Naive thymus-derived CD8-positive, alpha-beta T cell (primary cell): Measurements from ENCODE around the gene TAF6. TPM values are rescaled to one million over a fixed set of nuclear protein-coding genes. Genes with fewer than 3 reads are reported as not detected.

Experiments used
- ATAC-seq, 2 donors: fragments of 150-1000 bp; cut with Tn5 transposase in 1 of 2; sonication (Bioruptor Pico), chemical (Tn5 transposase) in 1 of 2; 1 replicate in 1 of 2; 2 replicates in 1 of 2; pipeline ENCODE4 v1.10.0; 2021; ENCODE audit warnings: mild to moderate bottlenecking in 2 of 2, moderate library complexity in 2 of 2
- POLR2A ChIA-PET: fragments of 350-600 bp; sonication (Branson Sonifier 250); formaldehyde crosslinking; loops from one replicate; lab custom pipeline; 2021; ENCODE audit warnings: antibody characterized with exemption; lab: Charles Lee
- DNase-seq, 10 donors: peaks; one replicate each; pipeline versions ENCODE4 v3.0.0 to v3.0.0-alpha.2; 2020 to 2022
- H3K27ac Mint-ChIP-seq, 10 donors: one replicate each; pipeline ENCODE4 v1.8.0; 2020 to 2022; ENCODE audit warnings: mild to moderate bottlenecking in 10 of 10, mixed read lengths in 10 of 10, moderate library complexity in 4 of 10, inconsistent platforms in 1 of 10
- H3K27me3 Mint-ChIP-seq, 5 donors: one replicate each; pipeline ENCODE4 v1.8.0; 2021 to 2022; ENCODE audit warnings: mixed read lengths in 5 of 5
- H3K36me3 Mint-ChIP-seq, 3 donors: one replicate each; pipeline ENCODE4 v1.8.0; 2020 to 2022; ENCODE audit warnings: mixed read lengths in 3 of 3, mild to moderate bottlenecking in 2 of 3, inconsistent platforms in 1 of 3
- H3K4me1 Mint-ChIP-seq, 4 donors: one replicate each; pipeline ENCODE4 v1.8.0; 2021 to 2022; ENCODE audit warnings: mixed read lengths in 4 of 4
- H3K4me3 Mint-ChIP-seq, 10 donors: one replicate each; pipeline ENCODE4 v1.8.0; 2020 to 2022; ENCODE audit warnings: mild to moderate bottlenecking in 10 of 10, mixed read lengths in 10 of 10, moderate library complexity in 6 of 10, inconsistent platforms in 1 of 10
- H3K9me3 Mint-ChIP-seq, 9 donors: one replicate each; pipeline ENCODE4 v1.8.0; 2020 to 2022; ENCODE audit warnings: mixed read lengths in 9 of 9, mild to moderate bottlenecking in 3 of 9, inconsistent platforms in 1 of 9, moderate library complexity in 1 of 9
- polyA plus RNA-seq, 3 donors: library from polyadenylated mRNA; unstranded; fragments of 300-500 nt; fragmentation: Illumina TruSeq; gene quantifications; one replicate each; pipeline ENCODE4 v1.2.3, GENCODE V29; 2021
- total RNA-seq, 8 experiments: library from RNA in 2 of 8; stranded (reverse) in 2 of 8; gene quantifications; one replicate each; pipeline ENCODE4 v1.2.3 and lab custom pipeline; 2021 to 2026

The TAF6 gene
- total and polyA plus RNA-seq, 5 experiments from 2014 or later, result 21.3 to 68.7 (median 39.0) TPM

DNA sequence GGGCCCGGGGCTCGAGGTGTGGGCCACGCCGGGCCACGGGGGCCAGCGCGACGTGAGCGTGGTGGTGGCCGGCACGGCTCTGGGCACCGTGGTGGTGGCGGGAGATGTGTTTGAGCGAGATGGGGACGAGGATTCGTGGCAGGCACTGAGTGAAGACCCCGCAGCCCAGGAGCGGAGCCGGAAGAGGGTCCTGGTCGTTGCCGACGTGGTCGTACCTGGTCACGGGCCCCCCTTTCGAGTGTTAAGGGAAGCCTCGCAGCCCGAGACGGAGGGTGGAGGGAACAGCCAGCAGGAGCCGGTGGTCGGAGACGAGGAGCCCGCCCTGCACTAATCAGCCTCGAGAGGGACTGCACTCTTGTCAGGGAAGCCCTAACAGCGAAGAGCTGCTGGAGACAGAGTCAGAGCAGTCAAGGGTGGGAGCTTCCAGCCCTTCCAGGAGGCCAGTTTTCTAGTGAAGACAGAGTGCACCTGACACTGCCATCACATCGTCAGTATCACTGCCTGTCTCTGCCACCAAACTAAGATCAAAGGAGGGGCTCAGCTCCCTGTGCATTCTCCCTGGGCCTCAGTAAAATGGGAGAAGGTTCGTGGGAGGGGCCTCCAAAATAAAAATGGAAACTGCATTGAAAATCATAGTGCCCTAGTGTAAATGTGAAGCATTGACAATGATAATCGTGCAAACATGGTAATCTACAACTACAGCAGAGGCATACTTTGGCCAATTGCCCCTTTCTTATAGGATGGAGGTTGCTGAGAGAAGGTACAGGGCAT is 8.9 kb upstream of the TAF6 start:
- DNase-seq, result peak in 4 of 10 donors; percentile 11 to 38 (median 32)
- no peaks in the 10 kb centered on the region for H3K27me3 Mint-ChIP-seq
- peaks cover 19 to 52% (median 50%) of the 10 kb centered on the region in 4 donors for H3K4me1 Mint-ChIP-seq
- peak overlapping the region; percentile 73 to 99 (median 83) for H3K4me3 Mint-ChIP-seq
- peaks cover 0 to 2% (median 0%) of the 10 kb centered on the region in 3 donors for H3K36me3 Mint-ChIP-seq
- peak overlapping the region in 9 of 10 donors; percentile 50 to 90 (median 85) for H3K27ac Mint-ChIP-seq
- H3K9me3 Mint-ChIP-seq, result no peaks in the 10 kb centered on the region
- peak; percentile 9 to 11 for ATAC-seq
- POLR2A ChIA-PET, result interaction anchor here (0.6 to 15.9 kb wide), 14 partner anchors 8 to 302 kb away, joined by 3 to 252 read pairs (median 4); partner anchors contain the start of genes AP4M1, COPS6, GPC2 and LAMTOR4

DNA sequence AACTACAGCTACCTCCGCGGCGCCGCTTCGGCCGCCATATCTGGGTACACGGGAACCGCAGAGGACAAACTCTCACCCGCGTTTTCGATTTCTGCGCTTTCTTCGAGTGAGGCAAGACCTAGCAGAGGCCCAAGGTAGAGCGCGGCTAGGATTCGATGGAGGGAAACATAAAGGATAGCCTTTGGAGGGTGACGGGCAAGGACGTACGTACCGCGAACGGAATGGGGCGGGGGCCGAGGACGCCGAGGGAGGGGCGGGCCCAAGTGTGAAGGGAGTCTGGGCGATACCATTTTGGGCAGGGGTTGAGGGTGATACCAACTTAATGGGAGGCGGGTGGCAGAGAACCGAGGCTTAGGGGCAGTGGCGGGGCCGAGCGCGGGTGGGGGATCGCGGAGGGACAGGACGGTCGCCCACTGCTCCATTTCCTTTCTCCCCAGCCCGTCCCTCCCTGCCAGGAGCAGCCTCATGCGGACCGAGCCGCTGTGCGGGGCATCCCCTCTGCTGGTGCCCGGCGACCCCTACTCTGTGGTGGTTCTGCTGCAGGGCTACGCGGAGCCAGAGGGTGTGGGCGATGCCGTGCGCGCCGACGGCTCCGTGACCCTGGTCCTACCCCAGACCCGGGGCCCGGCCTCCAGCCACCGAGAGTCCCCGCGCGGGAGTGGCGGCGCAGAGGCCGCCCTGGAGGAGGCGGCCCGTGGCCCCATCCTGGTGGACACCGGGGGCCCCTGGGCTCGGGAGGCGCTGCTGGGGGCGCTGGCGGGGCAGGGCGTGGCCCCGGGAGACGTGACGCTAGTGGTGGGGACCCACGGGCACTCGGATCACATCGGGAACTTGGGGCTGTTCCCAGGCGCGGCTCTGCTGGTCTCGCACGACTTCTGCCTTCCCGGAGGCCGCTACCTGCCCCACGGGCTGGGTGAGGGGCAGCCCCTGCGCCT is 8.0 kb upstream of the TAF6 start, which contains the start of gene MBLAC1:
TSS of gene MBLAC1 (plus strand) at position 37 of the 935 bp plus-strand sequence. CDS start at position 466, 429 bp downstream.
- Mint-ChIP-seq H3K9me3 (no peaks in the 10 kb centered on the region), H3K27ac (peak within 1 kb of the TSS; percentile 99 to 100 (median 100)), H3K36me3 (peaks cover 0 to 5% (median 0%) of the 10 kb centered on the region in 3 donors), H3K27me3 (no peaks in the 10 kb centered on the region), H3K4me1 (peaks cover 14 to 49% (median 45%) of the 10 kb centered on the region in 4 donors), H3K4me3 (peak within 1 kb of the TSS; percentile 97 to 100 (median 99))
- peak; percentile 84 to 98 (median 91) for DNase-seq
- ATAC-seq, result peak; percentile 75 to 77
- POLR2A ChIA-PET, result interaction anchor here (0.6 to 15.9 kb wide), 31 partner anchors 7 to 310 kb away, joined by 3 to 252 read pairs (median 5); partner anchors contain the start of genes AP4M1, COPS6, GAL3ST4 and GPC2

DNA sequence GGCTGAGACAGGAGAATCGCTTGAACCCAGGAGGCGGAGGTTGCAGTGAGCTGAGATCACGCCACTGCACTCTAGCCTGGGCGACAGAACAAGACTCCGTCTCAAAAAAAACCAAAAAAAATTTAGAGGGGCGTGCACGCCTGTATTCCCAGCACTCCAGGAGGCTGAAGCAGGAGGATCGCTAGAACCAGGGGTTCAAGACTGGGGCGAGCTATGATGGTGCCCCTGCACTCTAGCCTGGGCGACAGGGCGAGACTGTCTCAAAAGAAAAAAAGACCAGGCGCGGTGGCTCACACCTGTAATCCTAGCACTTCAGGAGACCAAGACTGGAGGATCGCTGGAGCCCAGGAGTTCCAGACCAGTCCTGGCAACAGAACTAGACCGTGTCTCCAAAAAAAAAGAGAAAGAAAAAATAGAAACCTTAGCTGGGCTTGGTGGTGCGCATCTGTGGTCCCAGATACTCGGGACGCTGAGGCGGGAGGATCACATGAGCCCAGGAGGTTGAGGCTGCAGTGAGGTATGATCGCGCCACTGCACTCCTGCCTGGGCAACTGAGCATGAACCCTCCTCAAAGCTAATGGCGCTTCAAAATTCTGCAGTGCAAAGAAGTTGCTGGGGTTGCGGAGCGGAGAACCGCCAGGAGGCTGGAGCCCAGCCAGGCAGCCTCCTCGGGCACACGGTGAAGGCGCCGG is 7.2 kb upstream of the TAF6 start:
- no peaks in the 10 kb centered on the region for H3K9me3 Mint-ChIP-seq
- DNase-seq, result peak in 1 of 10 donors; percentile 6

DNA sequence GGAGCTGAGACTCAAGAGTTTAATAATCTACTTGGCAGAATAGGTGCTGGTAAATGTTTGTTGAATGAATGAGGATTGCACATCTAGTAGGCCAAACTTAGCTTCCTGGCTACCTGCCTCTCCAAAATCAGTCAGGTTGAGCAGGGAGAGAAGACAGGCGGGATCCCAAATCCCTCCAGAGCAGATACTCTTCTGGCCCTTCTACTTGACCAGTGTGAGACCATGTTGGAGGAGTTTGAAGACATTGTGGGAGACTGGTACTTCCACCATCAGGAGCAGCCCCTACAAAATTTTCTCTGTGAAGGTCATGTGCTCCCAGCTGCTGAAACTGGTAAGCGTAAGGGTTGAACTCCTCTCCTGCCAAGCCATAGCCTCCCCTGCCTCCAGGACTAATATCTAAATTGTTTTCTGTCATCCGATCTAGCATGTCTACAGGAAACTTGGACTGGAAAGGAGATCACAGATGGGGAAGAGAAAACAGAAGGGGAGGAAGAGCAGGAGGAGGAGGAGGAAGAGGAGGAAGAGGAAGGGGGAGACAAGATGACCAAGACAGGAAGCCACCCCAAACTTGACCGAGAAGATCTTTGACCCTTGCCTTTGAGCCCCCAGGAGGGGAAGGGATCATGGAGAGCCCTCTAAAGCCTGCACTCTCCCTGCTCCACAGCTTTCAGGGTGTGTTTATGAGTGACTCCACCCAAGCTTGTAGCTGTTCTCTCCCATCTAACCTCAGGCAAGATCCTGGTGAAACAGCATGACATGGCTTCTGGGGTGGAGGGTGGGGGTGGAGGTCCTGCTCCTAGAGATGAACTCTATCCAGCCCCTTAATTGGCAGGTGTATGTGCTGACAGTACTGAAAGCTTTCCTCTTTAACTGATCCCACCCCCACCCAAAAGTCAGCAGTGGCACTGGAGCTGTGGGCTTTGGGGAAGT is 5.4 kb upstream of the TAF6 start:
- ATAC-seq (no peak), DNase-seq (no peak)
- Mint-ChIP-seq H3K27me3 (no peaks in the 10 kb centered on the region), H3K9me3 (no peaks in the 10 kb centered on the region), H3K27ac (peak overlapping the region in 9 of 10 donors; percentile 30 to 100 (median 74)), H3K4me3 (peak overlapping the region in 9 of 10 donors; percentile 43 to 99 (median 98)), H3K36me3 (peaks cover 0 to 5% (median 0%) of the 10 kb centered on the region in 3 donors), H3K4me1 (peaks cover 19 to 58% (median 48%) of the 10 kb centered on the region in 4 donors)
- POLR2A ChIA-PET, result interaction anchor here (0.6 to 15.9 kb wide), 12 partner anchors 10 to 304 kb away, joined by 3 to 252 read pairs (median 4); partner anchors contain the start of genes AP4M1, COPS6, LAMTOR4 and MCM7

More for the DNA sequence above, 7.2 kb upstream of the TAF6 start:
- ATAC-seq, result peak in 1 of 2 donors; percentile 1
- Mint-ChIP-seq H3K27ac (peak overlapping the region; percentile 99 to 100 (median 100)), H3K36me3 (peaks cover 0 to 5% (median 0%) of the 10 kb centered on the region in 3 donors), H3K4me3 (peak overlapping the region; percentile 97 to 100 (median 99)), H3K4me1 (peaks cover 13 to 50% (median 44%) of the 10 kb centered on the region in 4 donors), H3K27me3 (no peaks in the 10 kb centered on the region)
- POLR2A ChIA-PET, result interaction anchor here (0.6 to 15.9 kb wide), 29 partner anchors 8 to 311 kb away, joined by 3 to 252 read pairs (median 4); partner anchors contain the start of genes AP4M1, COPS6, GAL3ST4 and GPC2

DNA sequence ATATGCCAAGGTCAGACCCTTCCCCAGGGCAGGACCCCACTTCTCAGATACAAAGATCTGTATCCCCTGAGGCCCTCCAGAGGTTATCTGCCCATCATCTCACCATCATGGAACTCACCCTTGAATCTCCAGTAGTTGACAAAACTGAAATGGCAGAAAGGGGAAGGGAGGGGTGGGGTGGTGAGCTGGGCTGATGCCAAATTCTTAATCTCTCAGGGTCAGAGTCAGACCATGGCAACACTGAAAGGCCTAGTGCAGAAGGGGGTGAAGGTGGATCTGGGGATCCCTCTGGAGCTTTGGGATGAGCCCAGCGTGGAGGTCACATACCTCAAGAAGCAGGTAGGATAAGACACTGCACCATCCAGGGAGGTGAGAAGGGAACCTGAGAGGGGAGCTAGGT is 3.4 kb upstream of the TAF6 start:
- no peak for ATAC-seq
- H3K27me3 Mint-ChIP-seq, result no peaks in the 10 kb centered on the region
- peak overlapping the region in 2 of 10 donors; percentile 19 to 67 for H3K4me3 Mint-ChIP-seq
- H3K27ac Mint-ChIP-seq, result peak overlapping the region in 6 of 10 donors; percentile 25 to 79 (median 74)
- peaks cover 17 to 63% (median 50%) of the 10 kb centered on the region in 4 donors for H3K4me1 Mint-ChIP-seq
- H3K36me3 Mint-ChIP-seq, result peaks cover 0 to 5% (median 0%) of the 10 kb centered on the region in 3 donors
- H3K9me3 Mint-ChIP-seq, result no peaks in the 10 kb centered on the region
- POLR2A ChIA-PET, result interaction anchor here (0.6 to 15.9 kb wide), 3 partner anchors 12 to 98 kb away, joined by 4 to 252 read pairs (median 4); partner anchors contain the start of genes AP4M1 and MCM7
- no peak for DNase-seq

DNA sequence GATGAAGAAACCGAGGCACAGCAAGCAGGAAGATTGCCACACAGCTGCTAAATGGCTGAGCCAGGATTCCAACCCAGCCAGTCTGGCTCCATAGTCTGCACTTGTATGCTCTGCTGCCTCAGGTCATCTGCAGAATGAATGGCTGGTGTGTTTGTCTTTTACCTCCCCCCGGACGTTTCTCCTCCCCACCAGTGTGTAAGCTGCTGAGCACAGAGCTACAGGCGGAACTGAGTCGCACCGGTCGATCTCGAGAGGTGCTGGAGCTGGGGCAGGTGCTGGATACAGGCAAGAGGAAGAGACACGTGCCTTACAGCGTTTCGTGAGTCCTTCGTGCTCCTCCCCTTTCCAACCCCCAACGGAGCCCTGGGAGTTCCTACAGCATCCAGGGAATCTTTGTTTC is 2.9 kb upstream of the TAF6 start:
- peaks cover 17 to 63% (median 49%) of the 10 kb centered on the region in 4 donors for H3K4me1 Mint-ChIP-seq

DNA sequence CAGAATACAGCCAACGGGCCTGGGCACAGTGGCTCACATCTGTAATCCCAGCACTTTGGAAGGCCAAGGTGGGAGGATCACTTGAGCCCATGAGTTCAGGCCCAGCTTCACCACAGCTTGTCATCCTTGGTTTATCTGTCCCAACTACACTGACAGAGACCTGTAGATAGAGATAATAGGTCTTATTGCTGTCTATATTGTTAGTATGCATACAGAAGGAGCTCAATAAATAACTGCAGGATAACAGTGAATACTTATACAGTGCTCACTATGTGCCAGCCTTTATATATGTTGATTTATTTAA is 1.5 kb upstream of the TAF6 start:
- peak overlapping the region; percentile 91 to 99 (median 97) for H3K4me3 Mint-ChIP-seq
- H3K27me3 Mint-ChIP-seq, result no peaks in the 10 kb centered on the region
- ATAC-seq (no peak), DNase-seq (no peak)
- POLR2A ChIA-PET, result interaction anchor here (0.6 to 15.9 kb wide), 20 partner anchors 8 to 654 kb away, joined by 3 to 252 read pairs (median 4); partner anchors contain the start of genes AP4M1, ATP5MF, COPS6 and FBXO24
- peaks cover 15 to 53% (median 44%) of the 10 kb centered on the region in 4 donors for H3K4me1 Mint-ChIP-seq
- no peaks in the 10 kb centered on the region for H3K9me3 Mint-ChIP-seq
- peaks cover 0 to 8% (median 0%) of the 10 kb centered on the region in 3 donors for H3K36me3 Mint-ChIP-seq
- H3K27ac Mint-ChIP-seq, result peak overlapping the region; percentile 96 to 100 (median 99)

More for the DNA sequence above, 2.9 kb upstream of the TAF6 start:
- DNase-seq, result no peak
- Mint-ChIP-seq H3K9me3 (no peaks in the 10 kb centered on the region), H3K27ac (peak overlapping the region in 7 of 10 donors; percentile 25 to 77 (median 65)), H3K36me3 (peaks cover 0 to 5% (median 0%) of the 10 kb centered on the region in 3 donors), H3K27me3 (no peaks in the 10 kb centered on the region), H3K4me3 (peak overlapping the region in 2 of 10 donors; percentile 10 to 33)
- ATAC-seq, result no peak
- POLR2A ChIA-PET, result interaction anchor here (0.6 to 15.9 kb wide), 2 partner anchors 20 to 99 kb away, joined by 4 to 252 read pairs; partner anchors contain the start of genes AP4M1 and MCM7

DNA sequence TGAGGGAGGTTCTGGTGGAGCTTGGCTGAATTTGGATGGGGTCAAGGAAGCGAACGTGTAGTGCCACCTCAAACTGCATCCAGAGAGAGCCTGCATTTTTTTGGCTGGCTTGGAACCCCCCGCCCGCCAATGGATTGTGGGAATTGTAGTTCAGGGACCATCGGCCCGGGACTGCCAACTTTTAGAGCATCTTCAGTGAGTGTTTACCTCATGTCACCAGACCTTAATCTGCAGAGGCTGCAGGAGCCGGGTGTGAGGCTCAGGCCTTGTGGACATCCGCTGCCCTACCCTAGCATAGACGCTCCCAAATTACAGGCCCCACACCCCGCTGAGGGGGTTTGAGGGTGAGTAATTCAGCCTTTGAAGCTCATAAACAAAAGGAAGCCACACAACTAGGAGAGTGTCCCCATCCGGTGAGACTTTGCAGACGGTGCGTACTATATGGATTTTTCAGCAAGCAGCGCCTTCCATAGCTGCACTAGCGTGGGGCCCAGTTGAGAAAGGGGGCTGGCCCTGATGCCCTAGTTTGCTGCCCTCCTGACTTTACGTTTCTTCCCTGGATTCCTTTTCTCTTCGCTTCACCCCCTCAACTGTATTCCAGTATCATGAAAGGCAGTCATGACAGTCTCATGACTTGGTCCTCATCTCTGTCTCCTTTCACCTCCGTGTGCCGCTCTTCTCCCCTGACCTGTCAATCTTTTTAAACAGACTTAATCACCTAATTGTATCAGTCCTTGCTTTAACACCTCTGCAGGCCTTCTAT is 993 bp upstream of the TAF6 start:
- DNase-seq (peak; percentile 55 to 84 (median 70)), ATAC-seq (peak; percentile 68 to 69)
- no peaks in the 10 kb centered on the region for H3K9me3 Mint-ChIP-seq
- H3K36me3 Mint-ChIP-seq, result peaks cover 0 to 8% (median 0%) of the 10 kb centered on the region in 3 donors
- peak overlapping the region; percentile 91 to 99 (median 97) for H3K4me3 Mint-ChIP-seq
- peak overlapping the region; percentile 96 to 100 (median 99) for H3K27ac Mint-ChIP-seq
- no peaks in the 10 kb centered on the region for H3K27me3 Mint-ChIP-seq
- peaks cover 15 to 48% (median 39%) of the 10 kb centered on the region in 4 donors for H3K4me1 Mint-ChIP-seq
- POLR2A ChIA-PET, result interaction anchor here (0.6 to 15.9 kb wide), 21 partner anchors 8 to 654 kb away, joined by 3 to 252 read pairs (median 4); partner anchors contain the start of genes AP4M1, ATP5MF, COPS6 and FBXO24

DNA sequence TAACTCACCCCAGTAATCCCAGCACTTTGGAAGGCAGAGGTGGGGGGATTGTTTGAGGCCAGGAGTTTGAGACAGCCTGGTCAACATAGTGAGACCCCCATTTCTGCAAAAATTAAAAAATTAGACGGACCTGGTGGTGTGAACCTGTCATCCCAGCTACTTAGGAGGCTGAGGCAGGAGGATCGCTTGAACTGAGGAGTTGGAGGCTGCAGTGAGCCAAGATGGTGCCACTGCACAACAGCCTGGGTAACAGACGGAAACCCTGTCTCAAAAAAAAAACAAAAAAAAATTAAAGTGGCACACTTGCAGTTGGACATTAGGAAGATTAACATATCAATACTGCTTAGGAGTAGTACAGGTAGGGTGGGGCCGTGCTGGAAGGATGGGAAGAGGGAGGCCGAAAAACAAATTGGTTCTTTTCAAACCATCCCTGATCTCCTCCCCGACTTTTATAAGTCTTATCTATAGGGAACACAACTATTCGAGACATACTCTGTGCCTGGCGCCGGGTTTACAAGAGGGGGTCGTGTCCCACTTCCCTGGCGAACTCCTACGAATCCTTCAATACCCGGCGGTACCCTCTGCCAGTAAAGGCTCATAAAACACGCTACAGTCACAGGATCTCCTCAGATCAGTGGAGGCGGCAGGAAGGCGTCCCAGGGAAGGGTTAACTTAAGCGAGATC is 628 bp downstream of the TAF6 start:
- Mint-ChIP-seq H3K4me3 (peak overlapping the region; percentile 91 to 99 (median 97)), H3K36me3 (peaks cover 0 to 12% (median 0%) of the 10 kb centered on the region in 3 donors), H3K9me3 (no peaks in the 10 kb centered on the region), H3K27me3 (no peaks in the 10 kb centered on the region), H3K27ac (peak overlapping the region; percentile 96 to 100 (median 99)), H3K4me1 (peaks cover 11 to 38% (median 28%) of the 10 kb centered on the region in 4 donors)
- POLR2A ChIA-PET, result interaction anchor here (0.7 to 15.9 kb wide), 3 partner anchors 8 to 17 kb away, joined by 3 to 252 read pairs (median 13); partner anchors contain the start of genes AP4M1, MBLAC1 and MCM7
- DNase-seq, result no peak
- ATAC-seq, result no peak
